Activated T-helper 17 cell treated with anti-CD3 and anti-CD28 coated beads, Interleukin-2, amount 50 U/mL, for 72 hours (primary cell): ENCODE data around the gene KIAA0040. TPM values are rescaled to one million over a fixed set of nuclear protein-coding genes. Genes with fewer than 3 reads are reported as not detected.

Experiments
- ATAC-seq: fragments of 150-1000 bp; cut with Tn5 transposase; replicated peaks from 2 replicates; pipeline ENCODE4 v1.10.0; 2021; ENCODE audit warnings: mild to moderate bottlenecking, moderate library complexity
- H3K27ac Mint-ChIP-seq: one replicate; pipeline ENCODE4 v1.8.0; 2022; ENCODE audit warnings: mixed read lengths
- H3K27me3 Mint-ChIP-seq: one replicate; pipeline ENCODE4 v1.8.0; 2022; ENCODE audit warnings: mixed read lengths
- H3K36me3 Mint-ChIP-seq: one replicate; pipeline ENCODE4 v1.8.0; 2022; ENCODE audit warnings: low read depth, mild to moderate bottlenecking, mixed read lengths
- H3K4me1 Mint-ChIP-seq: one replicate; pipeline ENCODE4 v1.8.0; 2022; ENCODE audit warnings: mixed read lengths
- H3K4me3 Mint-ChIP-seq: one replicate; pipeline ENCODE4 v1.8.0; 2022; ENCODE audit warnings: mild to moderate bottlenecking, mixed read lengths
- H3K9me3 Mint-ChIP-seq: one replicate; pipeline ENCODE4 v1.8.0; 2022; ENCODE audit warnings: mixed read lengths
- total RNA-seq, 2 donors: library from RNA; stranded (reverse); gene quantifications; one replicate each; pipeline ENCODE4 v1.2.3, GENCODE V29; 2022

KIAA0040 gene
- total RNA-seq, 2 donors from 2014 or later = 34.8 to 39.4 TPM

GRCh38 chr1:175191659-175192058, 917 bp downstream of the KIAA0040 start:
- Mint-ChIP-seq H3K27ac (peak overlapping the region; percentile 70), H3K9me3 (no peaks in the 10 kb centered on the region), H3K27me3 (no peaks in the 10 kb centered on the region), H3K4me1 (peaks cover 37% of the 10 kb centered on the region), H3K36me3 (peaks cover 50% of the 10 kb centered on the region), H3K4me3 (peak overlapping the region; percentile 78)
- ATAC-seq = peak; percentile 34

DNA sequence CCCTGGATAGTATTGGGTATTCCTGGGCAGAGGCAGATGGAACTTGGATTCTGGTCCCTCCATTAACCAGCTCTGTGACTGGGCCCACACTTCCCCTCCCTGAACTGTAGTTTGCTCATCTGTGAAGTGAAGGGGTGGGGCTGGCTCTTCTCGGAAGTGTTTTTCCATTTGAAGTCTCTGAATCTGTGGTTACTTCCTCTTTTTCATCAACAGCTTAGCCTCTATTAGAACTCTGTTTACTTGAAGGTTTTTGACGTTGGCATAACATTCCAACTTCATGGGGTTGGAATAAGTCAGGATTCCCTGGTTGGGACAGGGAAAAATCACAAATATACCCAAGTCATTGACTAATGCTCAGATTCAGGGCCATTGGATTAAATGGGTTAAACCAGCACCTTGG, 3.6 kb downstream of the KIAA0040 start:
- Mint-ChIP-seq H3K27me3 (no peaks in the 10 kb centered on the region), H3K27ac (peak overlapping the region; percentile 70), H3K36me3 (peaks cover 67% of the 10 kb centered on the region), H3K4me3 (peak overlapping the region; percentile 78), H3K9me3 (no peaks in the 10 kb centered on the region), H3K4me1 (peaks cover 51% of the 10 kb centered on the region)
- ATAC-seq = peak; percentile 61

- Mint-ChIP-seq H3K4me3 (peak overlapping the region; percentile 78), H3K4me1 (peaks cover 68% of the 10 kb centered on the region), H3K27me3 (no peaks in the 10 kb centered on the region), H3K9me3 (no peaks in the 10 kb centered on the region), H3K27ac (peak overlapping the region; percentile 70), H3K36me3 (peaks cover 84% of the 10 kb centered on the region)
- no peak for ATAC-seq
Measured at GRCh38 chr1:175186433-175187160, 6.0 kb downstream of the KIAA0040 start.

DNA sequence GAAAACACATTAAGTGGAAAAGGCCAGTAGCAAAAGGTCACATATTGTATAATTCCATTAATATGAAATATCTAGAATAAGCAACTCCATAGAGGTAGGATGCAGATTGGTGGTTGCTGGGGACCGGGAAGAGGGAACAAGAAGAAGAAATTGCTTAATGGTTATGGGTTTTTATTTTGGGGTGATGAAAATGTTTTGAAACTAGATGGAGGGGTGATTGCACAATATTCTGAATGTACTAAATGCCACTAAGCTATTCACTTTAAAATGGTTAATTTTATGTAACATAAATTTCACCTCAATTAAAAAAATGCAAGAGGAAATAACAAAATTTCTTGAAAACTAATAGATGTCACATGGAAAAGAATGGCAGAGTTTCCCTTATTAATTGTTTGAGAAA, 6.7 kb downstream of the KIAA0040 start:
- peaks cover 83% of the 10 kb centered on the region for H3K36me3 Mint-ChIP-seq
- peak overlapping the region; percentile 78 for H3K4me3 Mint-ChIP-seq
- H3K27me3 Mint-ChIP-seq = no peaks in the 10 kb centered on the region
- H3K27ac Mint-ChIP-seq = peak overlapping the region; percentile 70
- ATAC-seq = no peak
- no peaks in the 10 kb centered on the region for H3K9me3 Mint-ChIP-seq
- H3K4me1 Mint-ChIP-seq = peaks cover 69% of the 10 kb centered on the region

DNA sequence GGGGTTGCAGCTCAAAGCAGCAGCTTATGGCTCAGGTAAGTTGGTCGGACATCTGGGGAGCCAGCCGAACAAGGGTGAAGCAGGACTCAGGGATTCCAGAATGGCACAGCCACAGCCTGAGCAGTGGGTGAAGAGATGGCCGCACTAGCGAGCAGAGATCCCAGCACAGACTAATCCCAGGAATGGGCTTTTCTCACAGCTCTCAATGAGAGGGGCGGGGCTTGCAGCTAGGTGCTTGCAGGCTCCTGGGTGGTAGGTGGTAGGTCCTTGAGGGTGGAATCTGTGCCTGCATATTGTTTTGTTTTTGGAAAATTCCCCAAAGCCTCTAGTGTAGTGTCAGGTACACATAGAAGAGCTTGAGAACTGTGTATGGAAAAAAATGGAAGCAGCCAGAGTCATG, 9.0 kb downstream of the KIAA0040 start:
- ATAC-seq = no peak
- Mint-ChIP-seq H3K4me1 (peaks cover 64% of the 10 kb centered on the region), H3K27ac (peak overlapping the region; percentile 48)

DNA sequence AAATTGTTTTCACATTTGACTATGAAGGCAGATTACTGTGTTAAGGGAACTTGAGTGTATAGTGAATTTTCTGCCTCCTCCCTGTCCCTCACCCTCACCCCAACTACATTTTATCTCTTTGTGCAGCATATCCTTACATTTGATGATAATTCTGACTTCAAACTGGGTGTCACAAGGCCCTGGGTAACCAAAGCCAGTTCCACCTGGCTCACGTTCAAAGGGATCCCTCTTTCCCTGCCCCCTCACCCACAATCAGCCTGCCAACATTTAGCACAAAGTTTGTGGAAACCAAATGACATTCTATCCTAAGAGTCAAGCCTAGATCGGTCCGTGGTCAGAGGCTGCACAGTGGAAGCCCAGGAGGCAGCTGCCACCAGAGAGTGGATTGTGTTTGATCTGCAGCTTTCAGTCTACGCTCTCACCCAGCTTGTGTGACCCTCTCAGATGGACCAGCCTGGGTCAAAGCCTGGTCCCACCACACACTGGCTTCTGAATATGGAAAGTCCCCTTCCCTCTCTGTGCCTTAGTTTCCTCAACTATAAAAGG, 10.3 kb downstream of the KIAA0040 start:
- no peaks in the 10 kb centered on the region for H3K9me3 Mint-ChIP-seq
- H3K27ac Mint-ChIP-seq = peak overlapping the region; percentile 48
- no peak overlapping the region for H3K4me3 Mint-ChIP-seq
- H3K27me3 Mint-ChIP-seq = no peaks in the 10 kb centered on the region
- peaks cover 79% of the 10 kb centered on the region for H3K36me3 Mint-ChIP-seq
- peaks cover 59% of the 10 kb centered on the region for H3K4me1 Mint-ChIP-seq
- no peak for ATAC-seq

More for the DNA sequence above, 9.0 kb downstream of the KIAA0040 start:
- no peaks in the 10 kb centered on the region for H3K9me3 Mint-ChIP-seq
- no peak overlapping the region for H3K4me3 Mint-ChIP-seq
- H3K36me3 Mint-ChIP-seq = peaks cover 79% of the 10 kb centered on the region
- no peaks in the 10 kb centered on the region for H3K27me3 Mint-ChIP-seq

DNA sequence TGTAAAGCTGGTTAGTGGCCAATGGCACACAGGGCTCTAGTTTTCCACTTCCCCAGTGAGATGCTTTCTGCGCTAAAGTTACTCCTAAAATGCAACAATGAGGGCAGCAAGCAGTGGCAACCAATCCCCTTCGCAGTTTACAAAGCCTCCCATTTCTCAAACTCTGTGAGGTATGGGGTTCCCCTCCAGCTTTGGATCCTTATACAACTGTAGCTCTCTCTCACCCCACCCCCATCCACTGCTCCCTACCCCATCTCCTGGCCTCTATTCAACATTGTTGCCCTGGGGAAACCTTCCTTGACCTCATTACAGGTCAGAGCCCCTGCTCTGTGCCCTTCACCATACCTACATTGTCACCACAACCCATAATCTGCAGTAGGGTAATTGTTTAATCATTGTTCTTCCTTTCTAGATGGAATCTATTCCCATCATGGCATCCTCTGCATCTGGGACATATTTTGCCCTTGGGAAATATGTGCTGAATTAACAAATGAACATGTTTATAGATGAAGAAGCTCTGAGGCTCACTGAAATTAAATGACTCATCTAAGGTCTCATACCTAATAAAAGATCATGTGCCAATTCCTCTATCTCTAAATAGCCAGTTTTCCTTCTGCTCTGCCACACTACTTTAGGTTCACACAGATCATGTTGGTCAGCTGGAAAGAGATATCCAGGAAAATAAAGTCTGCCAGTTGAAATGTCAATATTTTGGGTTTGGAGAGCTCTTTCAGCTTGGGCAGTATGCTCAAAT, 12.6 kb downstream of the KIAA0040 start:
- H3K9me3 Mint-ChIP-seq = no peaks in the 10 kb centered on the region
- peaks cover 79% of the 10 kb centered on the region for H3K36me3 Mint-ChIP-seq
- peaks cover 39% of the 10 kb centered on the region for H3K4me1 Mint-ChIP-seq
- H3K27me3 Mint-ChIP-seq = no peaks in the 10 kb centered on the region
- no peak for ATAC-seq
- peak overlapping the region; percentile 28 for H3K27ac Mint-ChIP-seq
- no peak overlapping the region for H3K4me3 Mint-ChIP-seq

GRCh38 chr1:175178456-175178855, 14.1 kb downstream of the KIAA0040 start:
- peaks cover 93% of the 10 kb centered on the region for H3K36me3 Mint-ChIP-seq
- H3K27me3 Mint-ChIP-seq = no peaks in the 10 kb centered on the region
- no peak overlapping the region for H3K4me3 Mint-ChIP-seq
- peak overlapping the region; percentile 28 for H3K27ac Mint-ChIP-seq
- ATAC-seq = no peak
- peaks cover 45% of the 10 kb centered on the region for H3K4me1 Mint-ChIP-seq
- no peaks in the 10 kb centered on the region for H3K9me3 Mint-ChIP-seq

GRCh38 chr1:175178056-175178455, 14.5 kb downstream of the KIAA0040 start:
- peaks cover 42% of the 10 kb centered on the region for H3K4me1 Mint-ChIP-seq
- H3K27me3 Mint-ChIP-seq = no peaks in the 10 kb centered on the region
- peak overlapping the region; percentile 28 for H3K27ac Mint-ChIP-seq
- H3K36me3 Mint-ChIP-seq = peaks cover 93% of the 10 kb centered on the region
- ATAC-seq = no peak
- H3K9me3 Mint-ChIP-seq = no peaks in the 10 kb centered on the region
- no peak overlapping the region for H3K4me3 Mint-ChIP-seq

DNA sequence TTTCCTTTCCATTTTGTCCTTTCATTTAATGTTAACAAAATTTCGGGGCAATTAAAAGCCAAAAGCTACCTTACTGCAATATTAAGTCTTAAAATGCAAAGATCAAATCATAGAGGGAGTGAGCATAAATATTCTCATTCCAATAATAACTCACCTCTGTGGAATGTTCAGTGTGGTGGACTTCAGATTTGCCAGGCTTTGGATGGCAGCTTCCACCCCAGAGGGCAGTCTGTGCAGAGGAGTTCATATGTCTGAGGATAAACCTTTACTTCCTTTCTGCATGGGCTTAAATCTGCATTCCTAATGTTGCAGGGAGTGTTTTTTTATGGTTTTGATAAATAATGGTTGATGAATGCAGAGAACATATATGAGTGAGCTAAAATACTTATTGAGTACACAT, 16.3 kb downstream of the KIAA0040 start:
- H3K4me3 Mint-ChIP-seq = no peak overlapping the region
- no peaks in the 10 kb centered on the region for H3K9me3 Mint-ChIP-seq
- no peak for ATAC-seq
- H3K27ac Mint-ChIP-seq = no peak overlapping the region
- peaks cover 39% of the 10 kb centered on the region for H3K4me1 Mint-ChIP-seq
- H3K36me3 Mint-ChIP-seq = peaks cover 93% of the 10 kb centered on the region
- H3K27me3 Mint-ChIP-seq = no peaks in the 10 kb centered on the region

DNA sequence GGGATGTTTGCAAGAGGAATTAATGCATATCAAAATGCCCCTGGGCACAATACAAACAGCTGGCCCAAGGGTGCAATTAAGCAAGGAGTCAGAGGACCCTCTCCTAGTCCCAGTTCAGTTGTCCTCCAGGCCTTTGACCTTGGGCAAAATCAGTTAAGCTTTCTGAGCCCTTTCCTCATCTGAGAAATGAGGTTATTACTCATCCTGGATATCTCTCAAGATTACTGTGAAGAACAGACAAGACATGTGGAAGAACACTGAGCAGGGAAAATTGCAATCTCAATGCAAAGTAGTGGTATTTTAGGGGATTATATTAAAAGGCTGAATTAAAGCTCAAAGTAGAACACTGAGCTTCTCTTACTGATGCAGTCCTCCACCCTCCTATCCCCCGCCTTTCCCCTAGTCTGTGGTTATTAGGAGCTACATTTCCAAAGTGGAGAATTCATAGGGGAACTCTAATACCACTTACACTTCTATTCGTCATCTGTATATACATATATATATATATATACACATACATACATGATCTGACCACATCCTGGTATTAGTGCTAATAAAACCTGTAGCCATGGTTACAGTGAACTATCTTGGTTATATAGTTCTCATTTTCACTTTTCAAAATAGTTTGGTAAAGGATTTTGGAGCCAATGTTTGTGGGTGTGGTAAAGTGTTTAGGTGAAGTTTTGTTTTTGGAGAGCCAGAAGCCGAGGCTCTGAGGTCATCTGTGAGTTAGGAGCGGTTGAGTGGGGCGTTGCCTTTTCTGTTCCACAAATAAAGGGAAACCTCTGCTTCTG, 18.1 kb downstream of the KIAA0040 start:
- peak; percentile 23 for ATAC-seq
- Mint-ChIP-seq H3K4me1 (peaks cover 48% of the 10 kb centered on the region), H3K36me3 (peaks cover 93% of the 10 kb centered on the region), H3K9me3 (no peaks in the 10 kb centered on the region), H3K4me3 (no peak overlapping the region), H3K27ac (peak overlapping the region; percentile 63), H3K27me3 (no peaks in the 10 kb centered on the region)

- peak overlapping the region; percentile 71 for H3K27ac Mint-ChIP-seq
- no peak for ATAC-seq
- no peaks in the 10 kb centered on the region for H3K9me3 Mint-ChIP-seq
- H3K4me3 Mint-ChIP-seq = no peak overlapping the region
- H3K36me3 Mint-ChIP-seq = peaks cover 93% of the 10 kb centered on the region
- no peaks in the 10 kb centered on the region for H3K27me3 Mint-ChIP-seq
- H3K4me1 Mint-ChIP-seq = peaks cover 49% of the 10 kb centered on the region
Measured at GRCh38 chr1:175173531-175173930, 19.0 kb downstream of the KIAA0040 start.

- Mint-ChIP-seq H3K36me3 (peaks cover 93% of the 10 kb centered on the region), H3K27ac (peak overlapping the region; percentile 91), H3K9me3 (no peaks in the 10 kb centered on the region), H3K27me3 (no peaks in the 10 kb centered on the region), H3K4me3 (no peak overlapping the region), H3K4me1 (peaks cover 47% of the 10 kb centered on the region)
- no peak for ATAC-seq
Measured at GRCh38 chr1:175172503-175172902, 20.1 kb downstream of the KIAA0040 start.
